Measurements from ENCODE around the gene MLPH.

MLPH gene
- 0 to 0.27 (median 0) reads per million in 4 experiments for total RNA-seq

GRCh38 chr2:237486819-237487448 lies at the start of gene MLPH:
Gene MLPH (plus strand): TSS chr2:237487251. CDS start chr2:237493427, 6,176 bp downstream.
- DNase-seq: no peak

DNA sequence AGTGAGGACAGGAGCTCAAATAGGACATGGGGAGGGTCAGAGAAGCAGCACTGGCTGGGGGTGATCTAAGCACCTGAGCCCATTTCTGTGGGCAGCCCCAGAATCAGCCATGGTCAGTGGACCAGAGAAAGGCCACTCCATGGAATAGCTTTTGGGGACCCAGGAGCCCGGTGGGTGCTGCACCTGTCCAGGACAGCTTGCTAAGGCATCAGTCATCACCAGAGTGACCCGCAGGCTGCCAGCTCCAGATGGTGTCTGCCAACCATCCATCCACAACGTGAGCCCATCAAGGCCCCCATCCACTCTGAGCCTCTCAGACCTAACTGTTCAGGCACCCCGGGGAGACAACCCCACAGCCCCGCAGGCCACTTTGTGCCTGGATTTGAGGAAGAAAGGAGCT lies 49.5 kb upstream of the MLPH start:
- no peak for DNase-seq

- DNase-seq: no peak
These were observed 48.7 kb upstream of the MLPH start for GRCh38 chr2:237438080-237438940.

- no peak for DNase-seq
These were observed 46.2 kb upstream of the MLPH start for GRCh38 chr2:237440819-237441281.

- no peak for DNase-seq
These were observed 45.3 kb upstream of the MLPH start for GRCh38 chr2:237441605-237442274.

DNA sequence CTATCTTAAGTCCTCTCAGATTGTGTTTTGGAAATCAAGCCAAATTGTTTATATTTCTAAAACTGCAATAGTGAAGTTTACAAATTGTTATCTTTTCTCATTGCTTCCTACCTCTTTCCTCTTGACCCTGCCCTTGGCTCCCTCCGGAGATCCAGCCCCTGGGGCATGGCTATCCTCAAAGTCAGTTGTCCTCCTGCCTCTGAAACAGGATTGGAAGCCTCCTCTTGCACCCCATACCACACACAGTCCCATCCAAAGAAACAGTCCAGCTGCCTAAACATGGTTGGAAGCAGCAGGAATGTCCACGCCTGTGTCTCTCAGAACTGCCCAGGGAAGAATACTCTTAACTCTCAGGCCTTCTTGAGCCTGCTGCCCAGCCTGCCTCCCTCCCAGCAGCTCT lies 43.0 kb upstream of the MLPH start:
- DNase-seq: no peak

DNA sequence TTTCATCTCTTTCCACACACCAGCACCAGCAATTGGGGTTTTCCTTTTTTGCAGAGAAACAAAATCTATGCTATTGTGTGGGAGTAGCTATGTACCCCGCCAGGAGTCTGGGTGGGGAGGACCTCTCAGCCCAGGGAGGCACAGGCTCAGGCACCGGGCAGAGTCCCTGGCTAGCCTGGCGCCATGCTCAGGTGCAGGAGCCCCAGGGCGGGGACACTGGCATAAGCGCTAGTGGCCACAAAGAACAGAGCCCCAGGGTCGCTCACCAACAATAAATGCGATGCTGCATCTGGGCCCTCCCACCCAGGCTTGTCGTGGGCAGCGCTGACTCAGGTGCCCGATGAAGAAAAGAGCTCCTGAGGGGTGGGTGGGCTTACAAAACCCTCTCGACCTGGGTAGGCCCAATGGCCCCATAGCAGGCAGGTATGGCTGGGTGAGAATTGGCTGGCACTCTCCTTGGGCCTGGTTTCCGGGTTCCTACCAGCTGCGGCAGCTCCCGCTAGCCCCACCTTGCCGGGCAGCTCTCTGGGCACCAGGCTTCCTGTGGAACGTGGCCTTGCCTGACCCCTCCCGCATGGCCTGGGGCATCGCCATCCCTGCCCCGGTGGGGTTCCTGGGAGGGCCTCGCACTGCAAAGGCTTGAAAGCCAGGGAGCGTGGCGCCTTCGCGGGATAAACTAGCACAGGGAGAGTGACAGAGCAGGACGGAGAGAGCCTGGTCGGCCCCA lies 41.3 kb upstream of the MLPH start:
- DNase-seq: no peak

GRCh38 chr2:237446338-237446665 lies 40.7 kb upstream of the MLPH start:
- DNase-seq: no peak

DNA sequence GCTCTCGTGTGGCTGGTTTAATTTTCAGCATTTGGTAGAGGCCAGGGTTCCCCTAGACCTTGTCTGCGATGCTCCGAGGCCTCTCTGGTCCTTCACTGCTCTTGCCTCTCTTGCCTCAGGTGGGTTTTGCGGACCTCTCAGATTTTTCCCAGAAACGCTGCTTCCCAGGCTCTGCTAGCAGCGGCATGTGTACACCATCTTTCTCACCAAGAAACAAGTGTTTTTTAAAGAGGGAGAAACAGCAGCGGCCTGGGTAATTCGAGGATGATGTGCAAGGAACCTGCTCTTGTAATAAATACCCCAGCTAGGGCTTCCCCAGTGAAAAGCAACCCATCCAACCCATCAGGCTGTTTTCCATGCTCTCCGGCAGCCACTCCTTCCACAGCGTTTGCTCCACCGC lies 39.6 kb upstream of the MLPH start:
- DNase-seq: no peak

GRCh38 chr2:237448171-237448570 lies 38.9 kb upstream of the MLPH start:
- no peak for DNase-seq

- no peak for DNase-seq
These were observed 38.4 kb upstream of the MLPH start for GRCh38 chr2:237448626-237449025.

DNA sequence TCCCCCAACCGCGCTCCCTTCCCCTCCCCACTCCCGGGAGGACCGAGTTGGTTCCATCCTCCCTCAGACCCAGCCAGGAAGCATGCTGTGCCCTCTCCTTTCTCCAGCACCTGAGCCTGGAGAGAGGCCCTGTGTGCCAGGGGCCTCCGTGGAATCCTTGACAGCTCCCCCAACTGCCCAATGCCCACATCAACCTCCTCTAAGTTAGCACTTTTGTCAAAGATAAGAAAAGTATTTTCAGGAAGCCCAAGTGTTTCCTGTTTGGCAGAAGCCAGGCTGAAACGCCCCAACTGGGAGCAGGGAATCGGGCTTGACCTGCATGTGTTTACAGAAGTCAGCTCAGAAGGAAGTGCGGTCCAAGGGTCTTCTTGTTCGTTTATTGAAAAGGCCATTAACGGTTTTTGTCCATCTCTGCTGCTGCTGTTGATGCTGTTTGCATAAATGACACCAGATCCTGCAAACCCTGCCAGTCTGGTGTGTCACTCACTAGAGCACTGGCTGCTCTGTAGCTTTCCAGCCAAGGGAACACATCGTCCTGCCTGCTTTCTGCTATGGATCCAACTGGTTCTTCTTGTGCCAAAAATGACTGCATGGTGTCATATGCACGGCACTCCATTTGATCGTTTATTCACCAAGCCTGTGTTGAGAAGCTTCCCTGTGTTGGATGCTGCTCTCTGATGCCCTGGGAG lies 37.7 kb upstream of the MLPH start:
- DNase-seq: no peak

DNA sequence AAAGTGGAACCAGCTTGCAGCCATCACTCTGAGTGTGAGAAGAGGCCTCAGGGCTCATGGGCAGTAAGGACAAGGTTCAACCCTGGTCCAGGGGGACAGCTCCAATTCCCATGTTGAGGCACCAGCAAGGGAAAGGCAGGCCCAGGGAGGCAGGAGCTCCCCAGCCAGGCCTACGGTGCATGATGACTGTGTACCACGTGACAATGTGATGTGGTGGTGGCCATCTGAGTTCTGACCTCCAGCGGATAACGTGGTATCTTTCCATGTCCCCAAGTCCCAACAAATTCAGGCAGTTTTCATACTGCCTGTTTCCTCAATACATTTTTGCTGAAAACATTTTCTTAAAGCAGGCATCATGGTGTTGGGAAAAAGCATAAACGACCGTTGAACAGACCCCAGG lies 36.9 kb upstream of the MLPH start:
- DNase-seq: no peak

DNA sequence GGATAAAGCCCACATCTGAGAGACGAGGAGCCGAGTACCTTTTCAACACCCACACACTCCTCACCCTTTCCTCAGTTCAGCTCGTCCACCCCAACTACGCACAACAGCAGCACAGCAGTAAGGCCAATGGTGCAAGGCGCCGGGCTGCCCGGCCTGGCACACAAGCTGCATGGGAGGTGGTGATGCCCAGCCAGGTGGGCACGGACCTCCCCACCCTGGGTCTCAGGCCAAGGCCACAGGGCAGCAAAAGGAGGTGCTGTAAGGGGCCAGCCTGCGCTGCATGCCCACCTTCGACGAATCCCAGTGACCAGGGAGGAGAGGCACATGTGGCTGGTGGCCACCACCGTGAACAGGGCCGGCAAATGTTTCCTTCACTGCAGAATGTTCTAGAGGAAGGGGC lies 36.5 kb upstream of the MLPH start:
- no peak for DNase-seq

- DNase-seq: no peak
These were observed 35.2 kb upstream of the MLPH start for GRCh38 chr2:237451643-237452469.

DNA sequence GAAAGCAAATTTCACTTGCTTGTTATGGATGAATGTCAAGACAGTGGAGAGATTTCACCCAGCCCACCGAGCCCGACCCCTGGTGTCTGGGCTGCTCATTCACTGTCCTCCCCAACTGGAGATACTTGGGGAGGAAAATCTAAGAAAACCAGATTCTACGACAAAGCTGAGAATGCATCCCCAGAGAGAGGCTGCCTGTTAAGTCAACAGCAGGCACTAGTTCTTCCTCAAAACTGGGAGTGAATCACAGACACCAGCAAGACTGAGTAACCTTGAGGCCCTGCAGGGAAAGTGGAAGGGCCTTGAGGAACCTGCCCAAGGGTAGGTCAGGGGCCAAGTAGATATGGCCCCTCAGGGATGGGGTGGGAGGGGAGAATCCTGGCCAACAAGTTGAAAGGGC lies 34.2 kb upstream of the MLPH start:
- no peak for DNase-seq

- no peak for DNase-seq
These were observed 33.4 kb upstream of the MLPH start for GRCh38 chr2:237453671-237454070.

DNA sequence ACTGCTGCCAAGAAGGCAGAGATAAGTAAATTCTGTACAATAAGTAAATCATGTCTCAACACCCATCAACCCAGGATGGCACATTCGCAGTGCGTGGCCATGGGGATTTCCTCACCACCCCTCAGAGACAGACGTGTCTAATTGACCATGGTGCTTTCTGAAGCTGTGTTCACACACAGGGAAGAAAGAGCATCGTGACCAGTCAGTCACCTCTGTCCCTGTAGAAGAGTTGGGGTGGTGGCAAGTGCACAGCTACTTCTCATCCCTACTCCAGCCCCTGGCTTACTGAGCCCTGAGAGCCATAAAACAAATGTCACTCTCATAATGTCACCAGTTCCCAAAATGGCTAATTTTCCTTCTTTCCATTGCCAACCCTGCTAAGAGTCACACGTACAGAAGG lies 31.3 kb upstream of the MLPH start:
- DNase-seq: no peak

DNA sequence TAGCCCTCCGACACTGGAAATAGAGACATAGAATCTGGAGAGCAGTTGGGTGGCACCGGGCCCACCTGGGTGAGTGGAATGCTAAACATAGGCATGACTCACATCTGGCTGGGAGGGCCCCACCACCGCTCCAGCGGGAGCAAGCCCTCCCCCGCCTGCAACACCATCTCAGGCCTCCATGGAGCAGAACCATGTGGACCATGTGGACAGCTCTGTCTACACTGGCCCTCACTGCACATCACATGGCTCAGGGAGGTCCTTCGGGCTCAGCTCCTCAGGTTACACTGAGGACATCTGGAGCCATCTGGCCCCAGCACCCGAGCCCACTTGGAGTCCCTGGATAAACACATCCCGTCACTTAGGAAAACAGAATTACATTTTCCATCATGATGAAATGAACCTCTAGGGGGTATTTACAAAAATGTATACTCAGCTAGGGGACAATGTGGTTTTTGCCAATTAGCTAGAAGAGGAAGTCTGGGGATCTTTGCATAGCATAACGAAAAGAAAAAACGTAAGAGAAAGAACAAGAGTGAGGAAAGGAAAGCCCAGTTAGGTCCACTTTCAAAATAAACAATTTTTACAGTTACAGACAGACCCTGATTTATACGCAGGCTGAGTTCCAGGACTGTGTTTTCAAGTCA lies 30.7 kb upstream of the MLPH start:
- no peak for DNase-seq

DNA sequence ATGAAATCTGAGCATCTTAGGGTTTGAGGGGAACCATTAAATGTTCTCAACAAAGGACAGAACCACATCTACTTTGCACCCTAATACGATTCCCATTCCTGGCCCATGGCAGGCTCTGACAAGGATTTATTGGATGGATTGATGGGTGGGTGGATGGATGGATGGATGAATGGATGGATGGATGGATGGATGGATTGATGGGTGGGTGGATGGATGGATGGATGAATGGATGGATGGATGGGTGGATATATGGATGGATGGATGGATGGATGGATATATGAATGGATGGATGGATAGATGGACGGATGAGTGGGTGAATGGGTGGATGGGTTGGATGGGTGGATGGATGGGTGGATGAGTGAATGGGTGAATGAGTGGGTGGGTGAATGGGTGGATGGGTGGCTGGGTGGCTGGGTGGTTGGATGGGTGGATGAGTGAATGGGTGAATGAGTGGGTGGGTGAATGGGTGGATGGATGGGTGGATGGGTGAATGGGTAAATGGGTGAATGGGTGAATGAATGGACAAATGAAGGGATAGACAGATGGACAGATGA lies 29.6 kb upstream of the MLPH start:
- no peak for DNase-seq

DNA sequence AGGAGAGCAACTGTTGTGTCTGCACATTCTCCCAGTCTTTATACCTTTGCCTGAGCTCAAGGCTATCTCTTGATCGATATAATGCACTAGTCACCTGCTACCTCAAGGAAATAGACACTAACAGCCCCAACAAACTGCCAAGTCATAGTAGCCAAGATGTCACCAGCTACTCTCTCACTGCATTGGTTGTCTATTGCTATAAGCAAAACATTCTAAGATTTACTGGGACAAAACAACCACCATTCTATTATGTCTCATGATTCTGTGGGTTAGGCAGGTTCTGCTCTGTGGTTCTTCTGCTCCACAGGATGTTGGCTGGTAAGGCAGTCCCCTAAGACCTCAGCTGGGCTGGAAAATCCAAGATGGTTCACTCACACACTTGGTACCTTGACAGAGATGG lies 28.5 kb upstream of the MLPH start:
- DNase-seq: no peak
